HEK293 (cell line): ENCODE results near the gene SLC2A9.
A peak's percentile ranks its signal among the peaks of the same experiment; 100 is the strongest.

Experiments
- CTCF ChIA-PET: fragments of 350-600 bp; formaldehyde crosslinking; extraction: SDS; loops from one replicate; lab custom pipeline; 2021; ENCODE audit warnings: antibody characterized with exemption; lab: Yijun Ruan, JAX
- POLR2A ChIA-PET: fragments of 300-600 bp; formaldehyde crosslinking; extraction: SDS; loops from one replicate; lab custom pipeline; 2020; ENCODE audit warnings: antibody characterized with exemption, inconsistent platforms; lab: Yijun Ruan, JAX
- H3K27ac ChIP-seq: fragments of 200-500 bp; sonication (Bioruptor generic); 2 replicates; pipeline ENCODE4 v1.5.1; 2014; ENCODE audit warnings: low read depth, low read length, control low read depth, inconsistent platforms; ENCODE audit errors: extremely low read depth
- H3K36me3 ChIP-seq, 2 experiments: fragments of 200-500 bp in 1 of 2; sonication (Bioruptor generic) in 1 of 2; 1 replicate in 1 of 2; 2 replicates in 1 of 2; pipeline ENCODE4 v1.5.1; 2014 to 2017; ENCODE audit warnings: inconsistent platforms in 2 of 2, low read length in 2 of 2; ENCODE audit not compliant: control insufficient read depth in 2 of 2, insufficient read depth in 1 of 2
- H3K4me1 ChIP-seq: fragments of 200-500 bp; sonication (Bioruptor generic); 2 replicates; pipeline ENCODE4 v1.5.1; 2014; ENCODE audit warnings: mild to moderate bottlenecking, low read length, inconsistent platforms; ENCODE audit not compliant: control insufficient read depth, insufficient read depth
- H3K4me3 ChIP-seq: 2 replicates; pipeline ENCODE4 v1.5.1; 2011; ENCODE audit warnings: low read depth, mild to moderate bottlenecking, control low read depth, low read length, moderate library complexity
- H3K9me3 ChIP-seq: fragments of 200-500 bp; sonication (Bioruptor generic); 2 replicates; pipeline ENCODE4 v1.5.1; 2014; ENCODE audit warnings: low read depth, low read length, inconsistent platforms; ENCODE audit not compliant: control insufficient read depth, insufficient read depth
- EGR2 ChIP-seq: fragments of 450-650 bp; formaldehyde crosslinking; IDR thresholded peaks from 2 replicates; pipeline ENCODE4 v1.5.1; 2016; ENCODE audit warnings: low read depth, missing biosample characterization, missing genetic modification characterization
- FEZF1 ChIP-seq: fragments of 450-650 bp; formaldehyde crosslinking; IDR thresholded peaks from 2 replicates; pipeline ENCODE4 v1.5.1; 2016; ENCODE audit warnings: missing biosample characterization, missing genetic modification characterization
- GLI2 ChIP-seq: fragments of 450-650 bp; formaldehyde crosslinking; IDR thresholded peaks from 2 replicates; pipeline ENCODE4; 2017; ENCODE audit warnings: missing biosample characterization, missing genetic modification characterization, low read depth, borderline replicate concordance
- GLIS1 ChIP-seq: fragments of 450-650 bp; formaldehyde crosslinking; IDR thresholded peaks from 2 replicates; pipeline ENCODE4 v1.5.1; 2016; ENCODE audit warnings: missing biosample characterization, missing genetic modification characterization
- GLIS2 ChIP-seq: fragments of 450-650 bp; formaldehyde crosslinking; IDR thresholded peaks from 2 replicates; pipeline ENCODE4 v1.5.1; 2016; ENCODE audit warnings: missing biosample characterization, missing genetic modification characterization
- HOXC10 ChIP-seq: sonication (generic); formaldehyde crosslinking; IDR thresholded peaks from 2 replicates; pipeline ENCODE4 v1.8.1; 2023; ENCODE audit warnings: mild to moderate bottlenecking, missing genetic modification reagents
- MZF1 ChIP-seq: fragments of 450-650 bp; formaldehyde crosslinking; IDR thresholded peaks from 2 replicates; pipeline ENCODE4 v1.5.1; 2017; ENCODE audit warnings: missing biosample characterization, missing genetic modification characterization, borderline replicate concordance
- OSR2 ChIP-seq: fragments of 450-650 bp; formaldehyde crosslinking; IDR thresholded peaks from 2 replicates; pipeline ENCODE4 v1.5.1; 2016; ENCODE audit warnings: missing biosample characterization, missing genetic modification characterization
- WT1 ChIP-seq: fragments of 450-650 bp; formaldehyde crosslinking; IDR thresholded peaks from 2 replicates; pipeline ENCODE4 v1.5.1; 2016; ENCODE audit warnings: missing biosample characterization, missing genetic modification characterization
- YY2 ChIP-seq: fragments of 450-650 bp; formaldehyde crosslinking; IDR thresholded peaks from 2 replicates; pipeline ENCODE4 v1.5.1; 2016; ENCODE audit warnings: missing biosample characterization, missing genetic modification characterization
- ZFHX2 ChIP-seq: fragments of 450-650 bp; formaldehyde crosslinking; conservative IDR thresholded peaks from 2 replicates; pipeline ENCODE4 v1.5.1; 2016; ENCODE audit warnings: missing biosample characterization, missing genetic modification characterization
- ZIC2 ChIP-seq: fragments of 450-650 bp; formaldehyde crosslinking; IDR thresholded peaks from 2 replicates; pipeline ENCODE4 v1.5.1; 2016; ENCODE audit warnings: missing biosample characterization, missing genetic modification characterization
- ZNF133 ChIP-seq: fragments of 450-650 bp; formaldehyde crosslinking; IDR thresholded peaks from 2 replicates; pipeline ENCODE4 v1.5.1; 2016; ENCODE audit warnings: missing biosample characterization, missing genetic modification characterization
- ZNF221 ChIP-seq: fragments of 450-650 bp; formaldehyde crosslinking; IDR thresholded peaks from 2 replicates; pipeline ENCODE4 v1.5.1; 2017; ENCODE audit warnings: missing biosample characterization, missing genetic modification characterization, borderline replicate concordance
- ZNF544 ChIP-seq: fragments of 450-650 bp; formaldehyde crosslinking; IDR thresholded peaks from 2 replicates; pipeline ENCODE4 v1.5.0; 2017; ENCODE audit warnings: missing biosample characterization, missing genetic modification characterization
- ZNF664 ChIP-seq: fragments of 450-650 bp; formaldehyde crosslinking; IDR thresholded peaks from 2 replicates; pipeline ENCODE4 v1.5.1; 2016; ENCODE audit warnings: missing biosample characterization, missing genetic modification characterization
- ZNF830 ChIP-seq: fragments of 450-650 bp; IDR thresholded peaks from 2 replicates; pipeline ENCODE4 v1.5.0; 2018; ENCODE audit warnings: missing biosample characterization, missing genetic modification characterization, low read depth, mild to moderate bottlenecking, moderate library complexity
- TF ChIP-seq, protein P1 (sequence below): fragments of 450-650 bp; formaldehyde crosslinking; IDR thresholded peaks from 2 replicates; pipeline ENCODE4 v1.5.1; 2016; ENCODE audit warnings: missing biosample characterization, missing genetic modification characterization
- TF ChIP-seq, protein P2 (sequence below): fragments of 450-650 bp; formaldehyde crosslinking; IDR thresholded peaks from 2 replicates; pipeline ENCODE4 v1.5.1; 2016; ENCODE audit warnings: missing biosample characterization, missing genetic modification characterization
- TF ChIP-seq, protein P3 (sequence below): fragments of 450-650 bp; formaldehyde crosslinking; IDR thresholded peaks from 2 replicates; pipeline ENCODE4 v1.5.1; 2016; ENCODE audit warnings: missing biosample characterization, missing genetic modification characterization
- TF ChIP-seq, protein P4 (sequence below): fragments of 450-650 bp; formaldehyde crosslinking; IDR thresholded peaks from 2 replicates; pipeline ENCODE4 v1.5.1; 2016; ENCODE audit warnings: missing biosample characterization, missing genetic modification characterization

Gene SLC2A9

DNA sequence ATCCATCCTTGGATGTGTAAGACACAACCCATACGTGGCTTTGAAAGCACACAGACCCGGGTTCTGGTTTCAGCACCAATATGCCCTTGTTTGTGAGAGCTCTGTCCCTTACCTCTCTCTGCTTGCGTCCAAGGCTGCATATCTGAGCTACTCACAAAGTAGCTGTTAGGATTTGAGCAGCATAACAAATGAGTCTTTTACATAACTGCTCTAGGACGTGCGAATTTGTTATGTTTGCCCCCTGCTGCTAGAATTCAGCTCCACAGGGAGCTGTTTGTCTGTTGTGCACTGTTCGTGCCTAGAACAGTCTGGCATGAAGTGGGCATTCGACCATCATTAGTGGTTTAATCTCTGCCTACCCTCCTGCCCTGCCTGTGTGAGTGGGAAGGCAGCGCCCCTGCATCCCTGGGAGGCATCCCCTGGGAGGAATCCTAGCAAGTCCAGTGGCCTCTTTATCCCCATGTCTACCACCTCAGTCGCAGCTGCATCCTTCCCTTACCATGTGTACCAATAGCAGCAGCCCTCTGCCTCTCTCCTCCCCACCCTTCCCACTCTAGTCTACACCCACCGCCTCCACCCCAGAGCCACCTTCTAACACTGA, 42.1 kb downstream of the SLC2A9 start:
- Histone ChIP-seq H3K9me3 (no peaks in the 10 kb centered on the region), H3K27ac (no peak overlapping the region), H3K4me3 (no peak overlapping the region), H3K4me1 (no peaks in the 10 kb centered on the region), H3K36me3 (no peaks in the 10 kb centered on the region)
- CTCF ChIA-PET = no interaction called here
- POLR2A ChIA-PET = interaction anchor here (0.6 kb wide), 1 partner anchor 134 kb away, joined by 3 read pairs; no protein-coding TSS in a partner anchor
- peak; percentile 48; the same call in 1 of the 2 replicates for TF ChIP-seq OSR2
- TF ChIP-seq GLI2 = no peak
- peak; percentile 34 for TF ChIP-seq GLIS2 (tag by site-specific recombination)
- TF ChIP-seq HOXC10 (CRISPR knock-in tag) = no peak
- TF ChIP-seq, protein P1, sequence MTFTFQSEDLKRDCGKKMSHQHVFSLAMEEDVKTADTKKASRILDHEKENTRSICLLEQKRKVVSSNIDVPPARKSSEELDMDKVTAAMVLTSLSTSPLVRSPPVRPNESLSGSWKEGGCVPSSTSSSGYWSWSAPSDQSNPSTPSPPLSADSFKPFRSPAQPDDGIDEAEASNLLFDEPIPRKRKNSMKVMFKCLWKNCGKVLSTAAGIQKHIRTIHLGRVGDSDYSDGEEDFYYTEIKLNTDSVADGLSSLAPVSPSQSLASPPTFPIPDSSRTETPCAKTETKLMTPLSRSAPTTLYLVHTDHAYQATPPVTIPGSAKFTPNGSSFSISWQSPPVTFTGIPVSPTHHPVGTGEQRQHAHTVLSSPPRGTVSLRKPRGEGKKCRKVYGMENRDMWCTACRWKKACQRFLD (tag by site-specific recombination) = no peak
- TF ChIP-seq ZNF221 (tag by site-specific recombination) = no peak
- TF ChIP-seq, protein P2, sequence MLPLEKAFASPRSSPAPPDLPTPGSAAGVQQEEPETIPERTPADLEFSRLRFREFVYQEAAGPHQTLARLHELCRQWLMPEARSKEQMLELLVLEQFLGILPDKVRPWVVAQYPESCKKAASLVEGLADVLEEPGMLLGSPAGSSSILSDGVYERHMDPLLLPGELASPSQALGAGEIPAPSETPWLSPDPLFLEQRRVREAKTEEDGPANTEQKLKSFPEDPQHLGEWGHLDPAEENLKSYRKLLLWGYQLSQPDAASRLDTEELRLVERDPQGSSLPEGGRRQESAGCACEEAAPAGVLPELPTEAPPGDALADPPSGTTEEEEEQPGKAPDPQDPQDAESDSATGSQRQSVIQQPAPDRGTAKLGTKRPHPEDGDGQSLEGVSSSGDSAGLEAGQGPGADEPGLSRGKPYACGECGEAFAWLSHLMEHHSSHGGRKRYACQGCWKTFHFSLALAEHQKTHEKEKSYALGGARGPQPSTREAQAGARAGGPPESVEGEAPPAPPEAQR (tag by site-specific recombination) = no peak
- peak; percentile 29; the same call in 1 of the 2 replicates for TF ChIP-seq ZFHX2 (tag by site-specific recombination)
- TF ChIP-seq FEZF1 = peak; percentile 88
- TF ChIP-seq ZNF133 (tag by site-specific recombination) = no peak
- TF ChIP-seq YY2 (tag by site-specific recombination) = no peak
- TF ChIP-seq ZNF544 (tag by site-specific recombination) = no peak
- no peak for TF ChIP-seq WT1
- TF ChIP-seq, protein P3, sequence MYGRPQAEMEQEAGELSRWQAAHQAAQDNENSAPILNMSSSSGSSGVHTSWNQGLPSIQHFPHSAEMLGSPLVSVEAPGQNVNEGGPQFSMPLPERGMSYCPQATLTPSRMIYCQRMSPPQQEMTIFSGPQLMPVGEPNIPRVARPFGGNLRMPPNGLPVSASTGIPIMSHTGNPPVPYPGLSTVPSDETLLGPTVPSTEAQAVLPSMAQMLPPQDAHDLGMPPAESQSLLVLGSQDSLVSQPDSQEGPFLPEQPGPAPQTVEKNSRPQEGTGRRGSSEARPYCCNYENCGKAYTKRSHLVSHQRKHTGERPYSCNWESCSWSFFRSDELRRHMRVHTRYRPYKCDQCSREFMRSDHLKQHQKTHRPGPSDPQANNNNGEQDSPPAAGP (tag by site-specific recombination) = no peak
- TF ChIP-seq GLIS1 = peak; percentile 96
- TF ChIP-seq MZF1 (tag by site-specific recombination) = no peak
- TF ChIP-seq EGR2 (tag by site-specific recombination) = 0 out of 2 replicates have a peak, but pooled peaks have one; percentile 38
- no peak for TF ChIP-seq ZNF830 (tag by site-specific recombination)
- no peak for TF ChIP-seq ZNF664 (tag by site-specific recombination)
- TF ChIP-seq ZIC2 (tag by site-specific recombination) = peak; percentile 64

DNA sequence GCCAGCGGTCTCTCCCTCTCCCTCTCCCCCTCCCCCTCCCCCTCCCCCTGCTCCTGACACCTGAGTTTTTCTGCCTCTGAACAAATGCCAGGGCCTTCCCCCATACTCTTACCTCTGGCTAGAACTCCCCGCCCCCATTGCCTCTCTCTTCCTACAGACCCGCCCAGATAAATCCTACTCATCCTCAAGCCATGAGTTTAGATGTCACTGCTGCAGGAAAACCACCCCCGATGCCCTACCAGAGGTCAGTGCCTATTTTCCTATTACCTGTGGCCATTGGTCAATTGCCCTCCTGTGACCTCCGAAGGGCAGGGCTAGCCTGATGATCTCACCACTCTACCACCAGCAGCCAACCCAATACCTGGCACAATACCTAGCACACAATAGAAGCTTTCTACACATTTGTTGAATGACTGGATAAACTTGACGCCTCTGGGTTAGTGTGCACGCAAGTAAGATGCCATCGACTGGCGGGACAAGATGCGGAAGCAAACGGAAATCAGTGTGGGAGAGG, 43.7 kb downstream of the SLC2A9 start:
- ChIA-PET POLR2A (no interaction called here), CTCF (no interaction called here)
- Histone ChIP-seq H3K36me3 (no peaks in the 10 kb centered on the region), H3K27ac (no peak overlapping the region), H3K4me1 (no peaks in the 10 kb centered on the region), H3K4me3 (no peak overlapping the region), H3K9me3 (no peaks in the 10 kb centered on the region)
- TF ChIP-seq, protein P4, sequence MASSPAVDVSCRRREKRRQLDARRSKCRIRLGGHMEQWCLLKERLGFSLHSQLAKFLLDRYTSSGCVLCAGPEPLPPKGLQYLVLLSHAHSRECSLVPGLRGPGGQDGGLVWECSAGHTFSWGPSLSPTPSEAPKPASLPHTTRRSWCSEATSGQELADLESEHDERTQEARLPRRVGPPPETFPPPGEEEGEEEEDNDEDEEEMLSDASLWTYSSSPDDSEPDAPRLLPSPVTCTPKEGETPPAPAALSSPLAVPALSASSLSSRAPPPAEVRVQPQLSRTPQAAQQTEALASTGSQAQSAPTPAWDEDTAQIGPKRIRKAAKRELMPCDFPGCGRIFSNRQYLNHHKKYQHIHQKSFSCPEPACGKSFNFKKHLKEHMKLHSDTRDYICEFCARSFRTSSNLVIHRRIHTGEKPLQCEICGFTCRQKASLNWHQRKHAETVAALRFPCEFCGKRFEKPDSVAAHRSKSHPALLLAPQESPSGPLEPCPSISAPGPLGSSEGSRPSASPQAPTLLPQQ (tag by site-specific recombination) = no peak
- TF ChIP-seq EGR2 (tag by site-specific recombination) = peak; percentile 14; the same call in 1 of the 2 replicates
